G401 (cell line): ENCODE measurements around the gene RCOR1. TPM values are rescaled to one million over a fixed set of nuclear protein-coding genes. Genes with fewer than 3 reads are reported as not detected.
A peak's percentile ranks its signal among the peaks of the same experiment; 100 is the strongest.
"Not testable (repeated sequence)": the region's sequence is repeated elsewhere in the genome, so short reads cannot be mapped to it uniquely, and the experiment has no call there.

Experiments used
- DNase-seq: peaks from one replicate; pipeline ENCODE4 v3.0.0-alpha.2; 2015; ENCODE audit warnings: low spot score
- in situ Hi-C: cut with HindIII; loops from 2 replicates; pipeline ENCODE4 v1.10.0; 2016; ENCODE audit warnings: low sequenced_read_pairs, mixed read lengths
- total RNA-seq: library from RNA; depleted of rRNA; stranded (reverse); fragments of >200 nt; shearing (Covaris generic); gene quantifications from 2 replicates; pipeline ENCODE4 v1.2.3, GENCODE V29; 2014

RCOR1 gene
- total RNA-seq, 1 experiment from 2014 or later: 29.0 TPM

GRCh38 chr14:102754370-102755262 lies 162.2 kb downstream of the RCOR1 start:
- no peak for DNase-seq
- in situ Hi-C loops: no loop called here

GRCh38 chr14:102757646-102758045 lies 165.2 kb downstream of the RCOR1 start:
- DNase-seq: no peak
- in situ Hi-C loops: no loop called here

- in situ Hi-C loops: no loop called here
- DNase-seq: no peak
These were observed 165.6 kb downstream of the RCOR1 start for GRCh38 chr14:102758087-102758486.

GRCh38 chr14:102759456-102760187 lies 167.2 kb downstream of the RCOR1 start:
- in situ Hi-C loops: no loop called here
- DNase-seq: no peak

GRCh38 chr14:102760496-102761193 lies 168.2 kb downstream of the RCOR1 start:
- DNase-seq: no peak
- in situ Hi-C loops: no loop called here

GRCh38 chr14:102761206-102761605 lies 168.8 kb downstream of the RCOR1 start:
- no peak for DNase-seq
- in situ Hi-C loops: no loop called here

- in situ Hi-C loops: no loop called here
These were observed 171.8 kb downstream of the RCOR1 start for GRCh38 chr14:102764220-102764671.

GRCh38 chr14:102765770-102766169 lies 173.3 kb downstream of the RCOR1 start:
- DNase-seq, in situ Hi-C loops: not testable (repeated sequence)

More at GRCh38 chr14:102764220-102764671, 171.8 kb downstream of the RCOR1 start:
- no peak for DNase-seq

- DNase-seq: no peak
- in situ Hi-C loops: no loop called here
These were observed 176.0 kb downstream of the RCOR1 start for GRCh38 chr14:102768223-102769048.

- no peak for DNase-seq
- in situ Hi-C loops: no loop called here
These were observed 176.5 kb downstream of the RCOR1 start for GRCh38 chr14:102769049-102769327.

- in situ Hi-C loops: no loop called here
- DNase-seq: no peak
These were observed 178.0 kb downstream of the RCOR1 start for GRCh38 chr14:102770147-102771123.

GRCh38 chr14:102771144-102771543 lies 178.7 kb downstream of the RCOR1 start:
- DNase-seq: no peak
- in situ Hi-C loops: no loop called here

GRCh38 chr14:102772781-102773570 lies 180.5 kb downstream of the RCOR1 start:
- in situ Hi-C loops: no loop called here
- DNase-seq: no peak

- in situ Hi-C loops: no loop called here
- DNase-seq: peak; percentile 87
These were observed 182.1 kb downstream of the RCOR1 start for GRCh38 chr14:102774391-102775153.

GRCh38 chr14:102775855-102776760 lies 183.7 kb downstream of the RCOR1 start:
- DNase-seq: peak; percentile 57

More at GRCh38 chr14:102775855-102776760, 183.7 kb downstream of the RCOR1 start:
- in situ Hi-C loops: no loop called here
